Keratinocyte (primary cell): Measurements from ENCODE around the gene TSPOAP1.

Experiments
- EZH2 ChIP-seq: IDR thresholded peaks from one replicate; pipeline ENCODE4 v1.6.1; 2012; ENCODE audit warnings: inconsistent platforms, mild to moderate bottlenecking, low read length, moderate library complexity
- TF ChIP-seq, protein P1 (sequence below), 3 experiments: IDR thresholded peaks in 1 of 3; conservative IDR thresholded peaks in 1 of 3; optimal IDR thresholded peaks in 1 of 3; 2 replicates in 2 of 3; 3 replicates in 1 of 3; pipeline versions ENCODE3 to v1.5.1; 2011; ENCODE audit warnings: low read length in 3 of 3, mild to moderate bottlenecking in 3 of 3, moderate library complexity in 2 of 3, control low read depth in 1 of 3, inconsistent platforms in 1 of 3; ENCODE audit not compliant: insufficient read depth in 2 of 3; ENCODE audit errors: extremely low read depth in 1 of 3

DNA sequence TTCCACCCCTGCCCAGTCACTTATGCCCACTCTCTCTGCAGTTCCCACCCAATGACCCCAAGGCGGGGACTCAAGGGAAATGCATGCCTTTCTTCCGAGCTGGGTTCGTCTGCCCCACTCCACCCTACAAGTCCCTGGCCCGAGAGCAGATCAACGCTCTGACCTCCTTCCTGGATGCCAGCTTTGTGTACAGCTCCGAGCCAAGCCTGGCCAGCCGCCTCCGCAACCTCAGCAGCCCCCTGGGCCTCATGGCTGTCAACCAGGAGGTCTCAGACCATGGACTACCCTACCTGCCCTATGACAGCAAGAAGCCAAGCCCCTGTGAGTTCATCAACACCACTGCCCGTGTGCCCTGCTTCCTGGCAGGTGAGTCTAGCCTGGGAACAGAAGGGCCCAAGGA lies 76.5 kb downstream of the TSPOAP1 start:
- TF ChIP-seq, protein P1, sequence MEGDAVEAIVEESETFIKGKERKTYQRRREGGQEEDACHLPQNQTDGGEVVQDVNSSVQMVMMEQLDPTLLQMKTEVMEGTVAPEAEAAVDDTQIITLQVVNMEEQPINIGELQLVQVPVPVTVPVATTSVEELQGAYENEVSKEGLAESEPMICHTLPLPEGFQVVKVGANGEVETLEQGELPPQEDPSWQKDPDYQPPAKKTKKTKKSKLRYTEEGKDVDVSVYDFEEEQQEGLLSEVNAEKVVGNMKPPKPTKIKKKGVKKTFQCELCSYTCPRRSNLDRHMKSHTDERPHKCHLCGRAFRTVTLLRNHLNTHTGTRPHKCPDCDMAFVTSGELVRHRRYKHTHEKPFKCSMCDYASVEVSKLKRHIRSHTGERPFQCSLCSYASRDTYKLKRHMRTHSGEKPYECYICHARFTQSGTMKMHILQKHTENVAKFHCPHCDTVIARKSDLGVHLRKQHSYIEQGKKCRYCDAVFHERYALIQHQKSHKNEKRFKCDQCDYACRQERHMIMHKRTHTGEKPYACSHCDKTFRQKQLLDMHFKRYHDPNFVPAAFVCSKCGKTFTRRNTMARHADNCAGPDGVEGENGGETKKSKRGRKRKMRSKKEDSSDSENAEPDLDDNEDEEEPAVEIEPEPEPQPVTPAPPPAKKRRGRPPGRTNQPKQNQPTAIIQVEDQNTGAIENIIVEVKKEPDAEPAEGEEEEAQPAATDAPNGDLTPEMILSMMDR (optimal IDR thresholded peaks at IDR 0.05 in 1 of 3, IDR thresholded peaks at IDR 0.05 in 1 of 3, conservative IDR thresholded peaks at IDR 0.05 in 1 of 3; ENCODE audit: extremely low read depth in 1 of 3, insufficient read depth in 2 of 3, low read length in 3 of 3): no peak
- TF ChIP-seq EZH2: no peak
